ENCODE measurements around the gene RNF141. TPM values are rescaled to one million over a fixed set of nuclear protein-coding genes. Genes with fewer than 3 reads are reported as not detected.

The RNF141 gene
- total and polyA plus RNA-seq, 2 of the 13 experiments (the other 11 are each of a cell fraction or from before 2014, with no cell fraction given) = 9.3 to 22.4 TPM

DNA sequence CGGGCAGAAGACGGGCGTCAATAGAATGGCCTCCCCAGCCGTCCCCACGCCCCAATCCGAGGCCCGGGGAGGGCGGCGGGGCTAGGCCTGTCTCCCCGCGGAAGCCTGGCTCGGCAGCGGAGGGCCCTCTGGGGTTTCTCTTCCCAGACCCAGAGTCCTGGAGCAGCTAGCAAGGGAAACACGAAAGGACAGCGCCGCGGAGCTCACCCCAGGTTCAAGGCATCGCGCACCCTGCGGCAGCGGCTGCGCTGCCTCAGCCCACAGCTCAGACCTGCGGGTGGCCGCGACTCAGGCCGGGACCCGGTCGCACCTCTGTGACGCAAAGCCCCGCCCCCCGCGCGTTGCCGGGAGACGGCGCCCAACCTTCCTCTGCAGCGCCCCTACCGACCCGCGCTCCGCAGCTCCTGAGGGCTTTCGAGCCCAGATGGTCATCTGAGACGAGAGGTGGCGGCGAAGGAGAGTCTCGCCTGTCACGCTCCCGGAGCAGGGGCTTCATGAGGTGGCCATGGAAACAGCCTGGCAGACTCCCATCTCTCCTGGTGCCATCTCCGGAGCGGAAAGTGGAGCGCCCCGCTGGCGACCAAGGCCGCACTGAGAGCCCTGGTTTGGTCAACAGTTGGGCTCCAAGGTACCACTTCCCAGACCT is at the start of gene RNF141 (continued):
- TF ChIP-seq, protein P1, sequence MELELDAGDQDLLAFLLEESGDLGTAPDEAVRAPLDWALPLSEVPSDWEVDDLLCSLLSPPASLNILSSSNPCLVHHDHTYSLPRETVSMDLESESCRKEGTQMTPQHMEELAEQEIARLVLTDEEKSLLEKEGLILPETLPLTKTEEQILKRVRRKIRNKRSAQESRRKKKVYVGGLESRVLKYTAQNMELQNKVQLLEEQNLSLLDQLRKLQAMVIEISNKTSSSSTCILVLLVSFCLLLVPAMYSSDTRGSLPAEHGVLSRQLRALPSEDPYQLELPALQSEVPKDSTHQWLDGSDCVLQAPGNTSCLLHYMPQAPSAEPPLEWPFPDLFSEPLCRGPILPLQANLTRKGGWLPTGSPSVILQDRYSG (CRISPR knock-in tag; IDR thresholded peaks at IDR 0.05) = no peak; the same call in 1 of the 2 replicates
- TF ChIP-seq HCFC1 (IDR thresholded peaks at IDR 0.05; ENCODE audit: low read depth, low read length) (peak; percentile 67), ZBTB8A (CRISPR knock-in tag; IDR thresholded peaks at IDR 0.05; ENCODE audit: borderline replicate concordance, low read depth) (0 out of 2 replicates have a peak, but pooled peaks have one; percentile 69), SRSF9 (IDR thresholded peaks at IDR 0.05; ENCODE audit: borderline replicate concordance, insufficient read depth, low read depth, low read length, poor library complexity, severe bottlenecking) (no peak), RXRB (CRISPR knock-in tag; IDR thresholded peaks at IDR 0.05; ENCODE audit: borderline replicate concordance) (peak; percentile 46; the same call in 1 of the 2 replicates), CBX5 (CRISPR knock-in tag; IDR thresholded peaks at IDR 0.05; ENCODE audit: borderline replicate concordance) (peak; percentile 65), PCBP1 (IDR thresholded peaks at IDR 0.05; ENCODE audit: borderline replicate concordance, low read depth, low read length) (0 out of 2 replicates have a peak, but pooled peaks have one; percentile 44), ZNF501 (CRISPR knock-in tag; IDR thresholded peaks at IDR 0.05) (peak; percentile 83), NR2C2 (CRISPR knock-in tag; IDR thresholded peaks at IDR 0.05; ENCODE audit: borderline replicate concordance) (peak; percentile 67; the same call in 1 of the 2 replicates), ZNF883 (CRISPR knock-in tag; IDR thresholded peaks at IDR 0.05; ENCODE audit: not compliant biosample characterization) (peak; percentile 62), ELF4 (CRISPR knock-in tag; IDR thresholded peaks at IDR 0.05; ENCODE audit: borderline replicate concordance) (no peak), ZNF335 (CRISPR knock-in tag; IDR thresholded peaks at IDR 0.05) (peak; percentile 67; the same call in 1 of the 2 replicates), GABPB1 (CRISPR knock-in tag; IDR thresholded peaks at IDR 0.05) (peak; percentile 86), RARA (CRISPR knock-in tag; IDR thresholded peaks at IDR 0.05) (0 out of 2 replicates have a peak, but pooled peaks have one; percentile 37), ZNF788 (CRISPR knock-in tag; IDR thresholded peaks at IDR 0.05; ENCODE audit: borderline replicate concordance) (peak; percentile 85; the same call in 1 of the 2 replicates), ZFP1 (CRISPR knock-in tag; IDR thresholded peaks at IDR 0.05) (no peak), ONECUT2 (CRISPR knock-in tag; IDR thresholded peaks at IDR 0.05) (no peak), ZNF841 (CRISPR knock-in tag; IDR thresholded peaks at IDR 0.05; ENCODE audit: borderline replicate concordance) (no peak), SP2 (CRISPR knock-in tag; IDR thresholded peaks at IDR 0.05) (peak; percentile 50; the same call in 1 of the 2 replicates), MEF2D (CRISPR knock-in tag; IDR thresholded peaks at IDR 0.05) (no peak), CCDC6 (CRISPR knock-in tag; IDR thresholded peaks at IDR 0.05) (peak; percentile 81)
- TF ChIP-seq, protein P2, sequence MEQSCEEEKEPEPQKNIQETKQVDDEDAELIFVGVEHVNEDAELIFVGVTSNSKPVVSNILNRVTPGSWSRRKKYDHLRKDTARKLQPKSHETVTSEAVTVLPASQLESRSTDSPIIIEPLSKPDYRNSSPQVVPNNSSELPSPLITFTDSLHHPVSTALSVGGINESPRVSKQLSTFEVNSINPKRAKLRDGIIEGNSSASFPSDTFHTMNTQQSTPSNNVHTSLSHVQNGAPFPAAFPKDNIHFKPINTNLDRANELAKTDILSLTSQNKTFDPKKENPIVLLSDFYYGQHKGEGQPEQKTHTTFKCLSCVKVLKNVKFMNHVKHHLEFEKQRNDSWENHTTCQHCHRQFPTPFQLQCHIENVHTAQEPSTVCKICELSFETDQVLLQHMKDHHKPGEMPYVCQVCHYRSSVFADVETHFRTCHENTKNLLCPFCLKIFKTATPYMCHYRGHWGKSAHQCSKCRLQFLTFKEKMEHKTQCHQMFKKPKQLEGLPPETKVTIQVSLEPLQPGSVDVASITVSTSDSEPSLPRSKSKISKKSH (CRISPR knock-in tag; IDR thresholded peaks at IDR 0.05; ENCODE audit: borderline replicate concordance) = peak; percentile 69; the same call in 1 of the 2 replicates
- TF ChIP-seq, protein P3, sequence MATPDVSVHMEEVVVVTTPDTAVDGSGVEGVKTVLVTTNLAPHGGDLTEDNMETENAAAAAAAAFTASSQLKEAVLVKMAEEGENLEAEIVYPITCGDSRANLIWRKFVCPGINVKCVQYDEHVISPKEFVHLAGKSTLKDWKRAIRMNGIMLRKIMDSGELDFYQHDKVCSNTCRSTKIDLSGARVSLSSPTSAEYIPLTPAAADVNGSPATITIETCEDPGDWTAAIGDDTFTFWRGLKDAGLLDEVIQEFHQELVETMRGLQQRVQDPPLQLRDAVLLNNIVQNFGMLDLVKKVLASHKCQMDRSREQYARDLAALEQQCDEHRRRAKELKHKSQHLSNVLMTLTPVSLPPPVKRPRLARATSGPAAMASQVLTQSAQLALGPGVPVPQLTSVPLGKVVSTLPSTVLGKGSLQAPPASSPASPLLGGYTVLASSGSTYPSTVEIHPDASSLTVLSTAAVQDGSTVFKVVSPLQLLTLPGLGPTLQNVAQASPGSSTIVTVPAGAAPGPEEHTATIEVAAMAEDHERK (CRISPR knock-in tag; IDR thresholded peaks at IDR 0.05; ENCODE audit: low read depth) = no peak
- TF ChIP-seq, protein P4, sequence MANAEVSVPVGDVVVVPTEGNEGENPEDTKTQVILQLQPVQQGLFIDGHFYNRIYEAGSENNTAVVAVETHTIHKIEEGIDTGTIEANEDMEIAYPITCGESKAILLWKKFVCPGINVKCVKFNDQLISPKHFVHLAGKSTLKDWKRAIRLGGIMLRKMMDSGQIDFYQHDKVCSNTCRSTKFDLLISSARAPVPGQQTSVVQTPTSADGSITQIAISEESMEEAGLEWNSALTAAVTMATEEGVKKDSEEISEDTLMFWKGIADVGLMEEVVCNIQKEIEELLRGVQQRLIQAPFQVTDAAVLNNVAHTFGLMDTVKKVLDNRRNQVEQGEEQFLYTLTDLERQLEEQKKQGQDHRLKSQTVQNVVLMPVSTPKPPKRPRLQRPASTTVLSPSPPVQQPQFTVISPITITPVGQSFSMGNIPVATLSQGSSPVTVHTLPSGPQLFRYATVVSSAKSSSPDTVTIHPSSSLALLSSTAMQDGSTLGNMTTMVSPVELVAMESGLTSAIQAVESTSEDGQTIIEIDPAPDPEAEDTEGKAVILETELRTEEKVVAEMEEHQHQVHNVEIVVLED (CRISPR knock-in tag; IDR thresholded peaks at IDR 0.05; ENCODE audit: borderline replicate concordance) = peak; percentile 77; the same call in 1 of the 2 replicates
